ENCODE results near the gene KRT32. TPM values are rescaled to one million over a fixed set of nuclear protein-coding genes. Genes with fewer than 3 reads are reported as not detected.
"Not testable (repeated sequence)": the region's sequence is repeated elsewhere in the genome, so short reads cannot be mapped to it uniquely, and the experiment has no call there.

The KRT32 gene
- total RNA-seq, 3 donors from 2014 or later: 0.33 to 0.73 TPM; not detected in 1

GRCh38 chr17:41434005-41434404 lies 33.2 kb downstream of the KRT32 start:
- Histone ChIP-seq H3K27ac (no peak overlapping the region), H3K36me3 (no peaks in the 10 kb centered on the region), H3K4me3 (no peak overlapping the region), H3K4me1 (no peaks in the 10 kb centered on the region), H3K9me3 (no peaks in the 10 kb centered on the region), H3K27me3 (no peaks in the 10 kb centered on the region)
- intact Hi-C loops (cut with DNase I; ENCODE audit: low total_unique reads): no loop called here
- no peak for TF ChIP-seq POLR2AphosphoS5 (IDR thresholded peaks at IDR 0.05)
- DNase-seq (ENCODE audit: low spot score in 2 of 2): no peak

GRCh38 chr17:41433586-41433985 lies 33.6 kb downstream of the KRT32 start:
- Histone ChIP-seq H3K27ac (no peak overlapping the region), H3K4me3 (no peak overlapping the region), H3K9me3 (no peaks in the 10 kb centered on the region), H3K36me3 (no peaks in the 10 kb centered on the region), H3K4me1 (no peaks in the 10 kb centered on the region), H3K27me3 (no peaks in the 10 kb centered on the region)
- intact Hi-C loops (cut with DNase I; ENCODE audit: low total_unique reads): no loop called here
- no peak for DNase-seq (ENCODE audit: low spot score in 2 of 2)
- TF ChIP-seq CTCF (IDR thresholded peaks at IDR 0.05): no peak

- not testable (repeated sequence) for DNase-seq (ENCODE audit: low spot score in 2 of 2); H3K4me1 ChIP-seq
- intact Hi-C loops (cut with DNase I; ENCODE audit: low total_unique reads): loop anchor here (2.0 kb wide), 1 partner anchor 30 kb away; no protein-coding TSS in a partner anchor
Measured at GRCh38 chr17:41430376-41430775, 36.8 kb downstream of the KRT32 start.

GRCh38 chr17:41429667-41430066 lies 37.5 kb downstream of the KRT32 start:
- no peak overlapping the region for H3K27ac ChIP-seq
- H3K27me3 ChIP-seq: no peaks in the 10 kb centered on the region
- no peaks in the 10 kb centered on the region for H3K9me3 ChIP-seq
- no peak for DNase-seq (ENCODE audit: low spot score in 2 of 2)
- H3K36me3 ChIP-seq: no peaks in the 10 kb centered on the region
- H3K4me1 ChIP-seq: no peaks in the 10 kb centered on the region
- intact Hi-C loops (cut with DNase I; ENCODE audit: low total_unique reads): loop anchor here (2.0 kb wide), 1 partner anchor 29 kb away; no protein-coding TSS in a partner anchor
- H3K4me3 ChIP-seq: no peak overlapping the region
- TF ChIP-seq POLR2A (IDR thresholded peaks at IDR 0.05) (no peak), CTCF (IDR thresholded peaks at IDR 0.05) (no peak), POLR2AphosphoS5 (IDR thresholded peaks at IDR 0.05) (no peak)

More at GRCh38 chr17:41430376-41430775, 36.8 kb downstream of the KRT32 start:
- not testable (repeated sequence) for H3K27ac ChIP-seq, H3K27me3 ChIP-seq, H3K9me3 ChIP-seq, H3K36me3 ChIP-seq, H3K4me3 ChIP-seq

- Histone ChIP-seq H3K27me3 (no peaks in the 10 kb centered on the region), H3K36me3 (no peaks in the 10 kb centered on the region), H3K4me1 (no peaks in the 10 kb centered on the region), H3K27ac (no peak overlapping the region), H3K4me3 (no peak overlapping the region), H3K9me3 (no peaks in the 10 kb centered on the region)
- intact Hi-C loops (cut with DNase I; ENCODE audit: low total_unique reads): no loop called here
- no peak for DNase-seq (ENCODE audit: low spot score in 2 of 2)
- TF ChIP-seq POLR2AphosphoS5 (IDR thresholded peaks at IDR 0.05) (no peak), CTCF (IDR thresholded peaks at IDR 0.05) (no peak), POLR2A (IDR thresholded peaks at IDR 0.05) (no peak)
Measured at GRCh38 chr17:41428591-41429291, 38.4 kb downstream of the KRT32 start.

GRCh38 chr17:41424111-41424635 lies 43.0 kb downstream of the KRT32 start, which contains the start of gene KRT37:
KRT37 (minus strand) TSS chr17:41424585; CDS start chr17:41424523, 62 bp downstream.
- TF ChIP-seq POLR2AphosphoS5 (IDR thresholded peaks at IDR 0.05) (no peak), CTCF (IDR thresholded peaks at IDR 0.05) (no peak), POLR2A (IDR thresholded peaks at IDR 0.05) (no peak)
- no peak for DNase-seq (ENCODE audit: low spot score in 2 of 2)
- Histone ChIP-seq H3K4me3 (no peak within 1 kb of the TSS), H3K27ac (no peak within 1 kb of the TSS), H3K4me1 (peaks cover 0 to 5% of the 10 kb centered on the region in 2 donors), H3K36me3 (no peaks in the 10 kb centered on the region), H3K9me3 (no peaks in the 10 kb centered on the region), H3K27me3 (no peaks in the 10 kb centered on the region)
- intact Hi-C loops (cut with DNase I; ENCODE audit: low total_unique reads): no loop called here

- H3K27me3 ChIP-seq; H3K36me3 ChIP-seq; H3K4me1 ChIP-seq; DNase-seq (ENCODE audit: low spot score in 2 of 2); H3K27ac ChIP-seq; intact Hi-C loops (cut with DNase I; ENCODE audit: low total_unique reads); H3K4me3 ChIP-seq; H3K9me3 ChIP-seq: not testable (repeated sequence)
Measured at GRCh38 chr17:41422586-41422985, 44.6 kb downstream of the KRT32 start.
